ENCODE data around the gene METTL9.

Gene METTL9

DNA sequence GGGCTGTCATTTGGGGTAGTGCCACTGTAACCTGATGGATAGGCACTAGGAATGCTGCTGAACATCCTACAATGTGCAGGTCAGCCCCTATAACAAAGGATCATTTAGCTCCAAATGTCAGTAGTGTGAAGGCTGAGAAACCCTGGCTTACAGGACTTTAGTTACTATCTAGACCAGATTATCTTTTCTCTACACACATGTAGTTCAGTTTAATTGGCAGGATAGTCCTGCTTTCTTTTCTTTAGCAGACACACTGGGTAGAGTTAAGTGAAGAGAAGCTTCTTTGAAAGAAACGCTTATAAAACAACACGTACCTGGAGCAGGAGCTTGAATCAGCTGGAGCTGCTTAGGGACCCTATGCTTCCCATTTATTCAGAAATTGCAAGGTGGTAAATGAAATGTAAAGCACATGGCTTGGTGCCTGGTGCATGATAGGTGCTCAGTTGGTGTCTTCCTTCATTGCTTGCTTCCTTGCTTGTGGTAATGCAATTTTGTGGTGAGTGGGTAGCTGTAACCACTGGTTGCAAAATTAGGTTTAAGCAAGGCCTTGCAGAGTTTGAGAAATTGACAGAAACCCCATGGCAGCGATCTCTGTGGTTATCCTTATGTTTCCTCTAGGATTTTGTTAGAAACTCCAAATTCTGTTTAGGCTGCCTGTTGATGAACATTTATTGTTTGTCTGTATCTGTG is 9.4 kb downstream of the METTL9 start:
- Mint-ChIP-seq H3K36me3 (ENCODE audit: insufficient read depth) (peaks cover 12% of the 10 kb centered on the region), H3K27me3 (no peaks in the 10 kb centered on the region), H3K27ac (peak overlapping the region; percentile 81 to 83), H3K4me3 (peak overlapping the region; percentile 53 to 55), H3K4me1 (ENCODE audit: low read depth in 2 of 2) (peaks cover 40 to 68% of the 10 kb centered on the region in 2 donors), H3K9me3 (no peaks in the 10 kb centered on the region)
- DNase-seq (peak in 2 of 3 experiments; percentile 10 to 15), ATAC-seq (replicated peaks) (peak; percentile 91)

DNA sequence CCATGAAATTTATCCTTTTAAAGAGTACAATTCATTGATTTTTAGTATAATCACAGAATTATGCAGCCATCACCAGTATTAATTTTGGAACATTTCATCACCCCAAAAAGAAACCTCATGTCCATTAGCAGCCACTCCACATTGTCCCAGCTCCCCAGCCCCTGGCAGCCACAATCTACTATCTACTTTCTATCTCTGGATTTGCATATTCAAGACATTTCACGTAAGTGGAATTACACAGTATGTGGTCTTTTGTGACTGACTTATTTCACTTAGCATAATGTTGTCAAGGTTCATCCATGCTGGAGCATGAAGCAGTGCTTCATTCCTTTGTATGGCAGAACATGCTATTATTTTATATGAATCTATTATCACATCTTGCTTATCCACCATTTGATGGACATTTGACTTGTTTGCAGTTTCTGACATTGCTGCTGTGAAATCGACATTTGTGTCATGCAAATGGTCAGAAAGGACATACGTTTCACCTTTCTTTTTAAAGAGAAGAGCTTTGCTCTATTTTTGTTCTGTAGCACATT is 10.7 kb downstream of the METTL9 start:
- ATAC-seq (replicated peaks) (no peak), DNase-seq (no peak)
- Mint-ChIP-seq H3K4me3 (peak overlapping the region in 1 of 2 donors; percentile 5), H3K27me3 (no peaks in the 10 kb centered on the region), H3K4me1 (ENCODE audit: low read depth in 2 of 2) (peaks cover 40 to 71% of the 10 kb centered on the region in 2 donors), H3K9me3 (no peaks in the 10 kb centered on the region), H3K36me3 (ENCODE audit: insufficient read depth) (peaks cover 12% of the 10 kb centered on the region), H3K27ac (no peak overlapping the region)

DNA sequence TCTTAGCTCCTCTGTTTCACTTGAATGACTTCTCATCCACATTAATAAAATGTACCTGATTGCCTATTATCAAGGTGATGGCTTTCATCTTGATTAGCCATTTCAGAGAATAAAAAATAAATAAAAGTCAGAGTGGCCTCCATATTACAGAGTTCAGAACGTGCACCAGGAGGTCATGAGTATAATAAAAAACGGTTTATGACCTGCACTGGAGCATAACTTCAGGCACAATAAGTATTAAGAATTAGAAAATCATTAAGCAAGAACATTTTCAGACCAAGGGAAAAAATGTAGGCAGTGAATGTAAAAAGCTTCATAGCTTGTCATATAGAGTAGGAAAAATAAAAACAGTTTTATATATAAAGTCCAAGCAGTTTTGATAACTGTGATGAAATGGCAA is 11.4 kb downstream of the METTL9 start:
- Mint-ChIP-seq H3K4me1 (ENCODE audit: low read depth in 2 of 2) (peaks cover 44 to 72% of the 10 kb centered on the region in 2 donors), H3K36me3 (ENCODE audit: insufficient read depth) (peaks cover 12% of the 10 kb centered on the region), H3K9me3 (no peaks in the 10 kb centered on the region), H3K27ac (no peak overlapping the region), H3K4me3 (no peak overlapping the region), H3K27me3 (no peaks in the 10 kb centered on the region)
- DNase-seq (no peak), ATAC-seq (replicated peaks) (no peak)

DNA sequence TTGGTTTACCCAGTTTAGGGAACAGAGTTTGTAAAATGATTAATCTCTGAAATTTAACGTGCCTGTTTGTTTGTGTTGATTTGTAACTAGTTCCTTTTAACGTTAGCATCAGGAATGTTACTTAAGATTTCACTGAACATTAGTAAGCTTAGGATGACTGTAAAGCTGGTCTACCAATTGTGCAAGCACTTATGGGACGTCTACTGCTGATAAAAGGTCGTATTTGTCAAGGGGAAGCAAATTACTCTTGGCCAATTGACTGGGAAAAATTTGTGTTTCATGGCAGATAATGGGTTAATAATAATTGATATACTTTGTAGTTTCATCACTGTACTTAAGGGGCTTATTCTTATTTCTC is 11.8 kb downstream of the METTL9 start:
- Mint-ChIP-seq H3K36me3 (ENCODE audit: insufficient read depth) (peaks cover 12% of the 10 kb centered on the region), H3K4me3 (no peak overlapping the region), H3K27me3 (no peaks in the 10 kb centered on the region)

DNA sequence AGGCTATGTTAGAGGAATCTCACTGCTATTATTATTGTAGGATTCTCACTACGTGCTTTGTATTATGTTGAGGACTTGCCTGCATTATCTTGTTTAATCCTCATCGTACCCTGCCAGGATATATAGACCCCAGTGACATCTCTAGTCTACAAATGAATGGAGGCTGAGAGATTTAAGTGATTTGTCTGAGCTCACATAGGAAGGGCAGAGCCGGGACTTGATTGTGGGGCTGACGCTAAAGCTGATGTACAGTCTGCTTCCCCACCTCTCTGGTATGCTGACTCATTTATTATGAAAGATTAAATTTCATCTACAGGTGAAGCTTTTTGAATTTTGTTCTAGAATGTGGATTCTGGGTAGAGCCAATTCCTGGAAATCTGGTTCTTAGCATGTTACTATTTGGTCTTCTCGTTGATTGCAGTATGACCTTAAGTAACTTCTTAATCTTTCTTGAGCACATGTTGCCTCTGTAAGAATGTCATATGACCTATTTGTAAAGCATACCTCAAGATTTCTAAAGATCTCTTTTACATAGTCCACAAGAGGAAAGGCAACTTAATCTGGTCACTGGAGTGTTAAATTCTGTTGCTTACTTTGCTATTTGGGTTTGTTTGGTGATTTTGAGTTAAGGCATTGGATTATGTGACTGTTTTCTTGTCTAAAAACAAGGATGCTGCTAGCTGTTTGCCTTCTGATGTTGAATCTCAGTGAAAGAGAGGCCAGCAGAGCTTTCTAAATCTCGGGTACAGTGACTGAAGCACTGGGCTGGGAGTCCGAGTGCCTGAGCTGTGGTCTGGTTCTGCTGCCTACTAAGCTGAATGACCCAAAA is 12.4 kb downstream of the METTL9 start:
- Mint-ChIP-seq H3K27me3 (no peaks in the 10 kb centered on the region), H3K4me3 (peak overlapping the region in 1 of 2 donors; percentile 6), H3K36me3 (ENCODE audit: insufficient read depth) (peaks cover 12% of the 10 kb centered on the region), H3K9me3 (no peaks in the 10 kb centered on the region), H3K4me1 (ENCODE audit: low read depth in 2 of 2) (peaks cover 50 to 77% of the 10 kb centered on the region in 2 donors), H3K27ac (peak overlapping the region; percentile 22 to 68)
- ATAC-seq (replicated peaks) (peak; percentile 32), DNase-seq (no peak)

More for the DNA sequence above, 11.8 kb downstream of the METTL9 start:
- Mint-ChIP-seq H3K4me1 (ENCODE audit: low read depth in 2 of 2) (peaks cover 46 to 73% of the 10 kb centered on the region in 2 donors), H3K27ac (no peak overlapping the region), H3K9me3 (no peaks in the 10 kb centered on the region)
- DNase-seq (no peak), ATAC-seq (replicated peaks) (no peak)

DNA sequence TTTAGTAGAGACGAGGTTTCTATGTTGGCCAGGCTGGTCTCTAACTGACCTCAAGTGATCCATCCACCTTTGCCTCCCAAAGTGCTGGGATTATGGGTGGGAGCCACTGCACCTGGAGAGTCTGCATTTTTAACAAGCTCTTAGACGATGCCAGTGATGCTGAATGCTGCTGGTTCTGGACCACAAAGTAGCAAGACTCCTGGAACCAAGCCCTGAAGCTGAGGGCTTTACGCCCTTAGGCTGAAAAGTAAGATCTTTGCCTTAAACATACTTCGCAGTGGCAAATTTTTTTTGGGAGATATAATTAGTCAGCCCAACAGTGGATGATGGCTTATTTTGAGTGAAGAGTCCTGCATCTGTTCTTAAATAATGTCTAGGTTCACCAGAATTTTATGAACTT is 14.0 kb downstream of the METTL9 start:
- no peak overlapping the region for H3K4me3 Mint-ChIP-seq
- no peaks in the 10 kb centered on the region for H3K9me3 Mint-ChIP-seq
- H3K27ac Mint-ChIP-seq = no peak overlapping the region
- ATAC-seq (replicated peaks) (no peak), DNase-seq (no peak)
- H3K27me3 Mint-ChIP-seq = no peaks in the 10 kb centered on the region
- H3K4me1 Mint-ChIP-seq (ENCODE audit: low read depth in 2 of 2) = peaks cover 48 to 71% of the 10 kb centered on the region in 2 donors
- peaks cover 25% of the 10 kb centered on the region for H3K36me3 Mint-ChIP-seq (ENCODE audit: insufficient read depth)

DNA sequence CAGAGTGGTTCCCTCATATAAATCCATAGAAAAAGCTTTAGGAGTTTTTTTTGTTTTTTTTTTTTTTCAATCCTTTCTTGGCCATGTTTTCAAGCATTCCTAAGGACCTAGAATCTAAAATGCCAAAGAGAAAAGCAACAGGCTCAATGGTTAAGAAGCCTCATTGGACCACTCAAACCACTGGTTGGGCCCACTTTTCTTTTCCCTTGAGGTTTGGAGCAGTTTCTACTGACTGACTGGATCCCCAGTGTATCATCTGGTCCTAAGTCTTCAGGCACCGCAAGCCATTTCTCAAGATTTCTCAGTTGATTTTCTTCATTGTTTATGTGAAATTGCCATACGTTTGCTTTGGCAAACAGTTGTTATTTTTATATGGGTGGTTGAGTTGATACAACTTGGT is 14.4 kb downstream of the METTL9 start:
- Mint-ChIP-seq H3K9me3 (no peaks in the 10 kb centered on the region), H3K36me3 (ENCODE audit: insufficient read depth) (peaks cover 29% of the 10 kb centered on the region), H3K27ac (no peak overlapping the region), H3K4me1 (ENCODE audit: low read depth in 2 of 2) (peaks cover 44 to 67% of the 10 kb centered on the region in 2 donors), H3K27me3 (no peaks in the 10 kb centered on the region), H3K4me3 (no peak overlapping the region)
- ATAC-seq (replicated peaks) (no peak), DNase-seq (no peak)

- Mint-ChIP-seq H3K9me3 (no peaks in the 10 kb centered on the region), H3K27me3 (no peaks in the 10 kb centered on the region), H3K36me3 (ENCODE audit: insufficient read depth) (peaks cover 36% of the 10 kb centered on the region), H3K27ac (peak overlapping the region; percentile 56 to 74), H3K4me1 (ENCODE audit: low read depth in 2 of 2) (peaks cover 37 to 60% of the 10 kb centered on the region in 2 donors), H3K4me3 (no peak overlapping the region)
- ATAC-seq (replicated peaks) (no peak), DNase-seq (no peak)
Measured at GRCh38 chr16:21614896-21615295, 15.5 kb downstream of the METTL9 start.

DNA sequence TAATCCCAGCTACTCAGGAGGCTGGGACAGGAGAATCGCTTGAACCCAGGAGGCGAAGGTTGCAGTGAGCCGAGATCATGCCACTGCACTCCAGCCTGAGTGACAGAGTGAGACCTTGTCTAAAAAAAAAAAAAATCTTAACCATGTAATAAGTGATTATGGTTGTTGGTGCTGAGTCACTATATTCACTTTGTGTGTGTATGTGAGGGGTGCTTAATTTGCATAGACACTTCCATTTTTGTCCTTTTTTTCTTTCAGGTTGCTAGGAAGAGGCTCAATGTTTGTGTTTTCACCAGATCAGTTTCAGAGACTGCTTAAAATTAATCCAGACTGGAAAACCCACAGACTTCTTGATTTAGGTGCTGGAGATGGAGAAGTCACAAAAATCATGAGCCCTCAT is 18.2 kb downstream of the METTL9 start:
- ATAC-seq (replicated peaks) (no peak), DNase-seq (no peak)
- Mint-ChIP-seq H3K27me3 (no peaks in the 10 kb centered on the region), H3K36me3 (ENCODE audit: insufficient read depth) (peaks cover 36% of the 10 kb centered on the region), H3K4me1 (ENCODE audit: low read depth in 2 of 2) (peaks cover 23 to 46% of the 10 kb centered on the region in 2 donors), H3K9me3 (no peaks in the 10 kb centered on the region), H3K4me3 (no peak overlapping the region), H3K27ac (no peak overlapping the region)

DNA sequence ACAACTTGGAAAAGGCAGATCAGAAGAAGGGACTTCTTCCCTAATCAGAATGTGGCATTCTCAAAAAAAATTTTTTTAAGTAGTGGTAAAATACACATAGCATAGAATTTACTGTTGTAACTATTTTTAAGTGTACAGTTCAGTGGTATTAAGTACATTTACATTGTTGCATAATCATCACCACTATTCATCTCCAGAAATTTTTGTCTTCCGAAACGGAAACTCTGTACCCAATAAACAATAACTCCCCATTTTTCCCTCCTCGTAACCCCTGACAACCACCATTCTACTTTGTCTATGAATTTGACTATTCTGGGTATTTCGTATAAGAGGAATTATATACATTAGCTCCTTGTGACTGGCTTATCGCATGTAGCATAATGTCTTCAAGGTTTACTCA is 18.9 kb downstream of the METTL9 start:
- H3K27me3 Mint-ChIP-seq = no peaks in the 10 kb centered on the region
- no peak overlapping the region for H3K4me3 Mint-ChIP-seq
- DNase-seq (no peak), ATAC-seq (replicated peaks) (no peak)
- H3K27ac Mint-ChIP-seq = no peak overlapping the region
- peaks cover 23 to 43% of the 10 kb centered on the region in 2 donors for H3K4me1 Mint-ChIP-seq (ENCODE audit: low read depth in 2 of 2)
- peaks cover 34% of the 10 kb centered on the region for H3K36me3 Mint-ChIP-seq (ENCODE audit: insufficient read depth)
- H3K9me3 Mint-ChIP-seq = no peaks in the 10 kb centered on the region

DNA sequence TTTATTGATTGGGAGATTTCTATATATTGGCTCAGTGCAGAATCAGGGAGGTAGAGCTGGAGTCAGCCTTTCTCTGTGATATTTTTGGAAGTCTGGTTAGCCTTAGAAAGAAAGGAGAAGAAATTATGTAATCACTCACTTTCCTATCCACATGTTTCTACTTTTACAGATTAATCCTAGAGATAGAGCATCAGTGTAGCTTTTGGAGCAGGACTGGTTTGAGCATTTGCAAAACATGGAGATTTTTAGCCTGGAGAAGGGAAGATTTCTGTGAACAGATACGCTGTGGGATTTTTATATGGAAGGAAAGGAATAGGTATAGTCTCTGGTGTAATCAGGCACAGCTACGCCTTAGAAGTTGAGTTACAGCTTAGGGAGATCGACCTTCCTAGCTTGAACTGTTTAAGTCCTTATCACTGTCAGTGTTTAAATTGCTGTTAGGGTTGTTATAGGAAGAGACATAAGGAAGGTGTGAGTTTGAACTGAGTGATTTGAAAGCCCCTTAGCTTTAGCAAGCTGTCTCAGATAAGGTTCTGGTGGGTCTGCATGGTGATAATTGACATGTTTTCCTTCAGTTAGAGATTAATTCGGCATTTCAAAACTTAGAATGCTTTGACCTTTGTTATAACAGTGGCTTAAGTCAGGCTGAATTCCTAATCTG is 20.5 kb downstream of the METTL9 start:
- H3K4me1 Mint-ChIP-seq (ENCODE audit: low read depth in 2 of 2) = peaks cover 21 to 35% of the 10 kb centered on the region in 2 donors
- no peak overlapping the region for H3K27ac Mint-ChIP-seq
- DNase-seq (no peak), ATAC-seq (replicated peaks) (no peak)
- peaks cover 44% of the 10 kb centered on the region for H3K36me3 Mint-ChIP-seq (ENCODE audit: insufficient read depth)
- no peak overlapping the region for H3K4me3 Mint-ChIP-seq
- no peaks in the 10 kb centered on the region for H3K9me3 Mint-ChIP-seq
- no peaks in the 10 kb centered on the region for H3K27me3 Mint-ChIP-seq

DNA sequence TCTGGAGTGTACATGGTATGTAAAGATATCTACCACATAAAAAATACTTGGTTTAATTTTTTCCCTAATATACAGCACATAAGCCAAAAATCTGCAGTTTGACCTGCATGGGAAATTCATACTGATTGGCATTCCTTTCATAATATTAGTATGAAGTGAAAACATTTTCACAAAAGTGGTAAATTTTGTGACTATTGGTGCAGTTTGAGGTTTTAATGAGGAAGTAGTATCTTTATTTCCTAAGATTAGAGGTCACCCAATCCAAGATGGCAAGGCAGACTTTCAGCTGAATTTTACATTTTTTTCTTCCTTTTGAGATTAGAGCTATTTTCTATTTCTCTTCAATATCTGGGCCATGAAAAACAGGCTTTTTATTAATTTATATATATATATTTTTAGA is 21.2 kb downstream of the METTL9 start:
- ATAC-seq (replicated peaks) (no peak), DNase-seq (no peak)
- Mint-ChIP-seq H3K27me3 (no peaks in the 10 kb centered on the region), H3K9me3 (no peaks in the 10 kb centered on the region), H3K36me3 (ENCODE audit: insufficient read depth) (peaks cover 44% of the 10 kb centered on the region), H3K4me3 (no peak overlapping the region), H3K4me1 (ENCODE audit: low read depth in 2 of 2) (peaks cover 17 to 28% of the 10 kb centered on the region in 2 donors), H3K27ac (peak overlapping the region; percentile 8 to 75)

GRCh38 chr16:21622545-21622944 is 23.2 kb downstream of the METTL9 start:
- Mint-ChIP-seq H3K4me3 (no peak overlapping the region), H3K27me3 (no peaks in the 10 kb centered on the region), H3K9me3 (no peaks in the 10 kb centered on the region), H3K27ac (peak overlapping the region in 1 of 2 donors; percentile 8), H3K4me1 (ENCODE audit: low read depth in 2 of 2) (peaks cover 17 to 30% of the 10 kb centered on the region in 2 donors), H3K36me3 (ENCODE audit: insufficient read depth) (peaks cover 53% of the 10 kb centered on the region)
- no peak for ATAC-seq (replicated peaks)
- DNase-seq = no peak

Measured in effector memory CD8-positive, alpha-beta T cell (primary cell).